Esophagus (tissue), 2 donors: ENCODE measurements around the gene SURF2. TPM values are rescaled to one million over a fixed set of nuclear protein-coding genes. Genes with fewer than 3 reads are reported as not detected.

ENCODE experiments used
- polyA plus RNA-seq, 2 donors: library from polyadenylated mRNA; stranded (reverse); fragments of 200-250 nt; gene quantifications; one replicate each; pipeline ENCODE4 v1.2.3, GENCODE V29; 2013
- donor health status: healthy with polysubstance abuse.
- donor health status: Bipolar disorder and iron deficiency.

SURF2 gene
- polyA plus RNA-seq, 2 donors, result 32.9 to 36.4 TPM

Other genes starting within 250 kb of the SURF2 start
- 10 to 100 TPM; 47.8 to 67.9 TPM for gene RALGDS, start 235.3 kb upstream of the SURF2 start, polyA plus RNA-seq
- 1 to 10 TPM; 2.1 to 3.7 TPM for gene GBGT1, start 192.6 kb upstream of the SURF2 start, polyA plus RNA-seq
- not detected for gene OBP2B, start 147.3 kb upstream of the SURF2 start, polyA plus RNA-seq
- gene ABO, start 81.3 kb upstream of the SURF2 start, polyA plus RNA-seq, result 10 to 100 TPM in 1 of 2 donors, 1 to 10 TPM in 1; 7.7 to 15.6 TPM
- 10 to 100 TPM; 17.0 to 21.7 TPM for gene SURF6, start 20.4 kb upstream of the SURF2 start, polyA plus RNA-seq
- 10 to 100 TPM in 1 of 2 donors, 1 to 10 TPM in 1; 7.3 to 12.0 TPM for gene MED22, start 8.4 kb upstream of the SURF2 start, polyA plus RNA-seq
- gene RPL7A, start 8.3 kb upstream of the SURF2 start, polyA plus RNA-seq, result 1,000 to 10,000 TPM; 2,052 to 3,524 TPM
- 10 to 100 TPM; 34.2 to 41.2 TPM for gene SURF1, start 63 bp upstream of the SURF2 start, polyA plus RNA-seq
- 10 to 100 TPM; 39.7 to 64.7 TPM for gene SURF4, start 19.5 kb downstream of the SURF2 start, polyA plus RNA-seq
- 1 to 10 TPM in 1 of 2 donors, under 1 TPM in 1; 0.49 to 1.3 TPM for gene STKLD1, start 19.8 kb downstream of the SURF2 start, polyA plus RNA-seq
- 10 to 100 TPM; 10.6 to 15.2 TPM for gene REXO4, start 61.5 kb downstream of the SURF2 start, polyA plus RNA-seq
- 1 to 10 TPM; 1.2 to 4.3 TPM for gene ADAMTS13, start 65.8 kb downstream of the SURF2 start, polyA plus RNA-seq
- 1 to 10 TPM; 7.0 to 7.9 TPM for gene CACFD1, start 103.4 kb downstream of the SURF2 start, polyA plus RNA-seq
- under 1 TPM; 0.69 TPM for gene SLC2A6, start 122.5 kb downstream of the SURF2 start, polyA plus RNA-seq
- gene MYMK, start 168.4 kb downstream of the SURF2 start, polyA plus RNA-seq, result not detected
- 1 to 10 TPM in 1 of 2 donors, under 1 TPM in 1; 0.60 to 1.0 TPM for gene ADAMTSL2, start 178.2 kb downstream of the SURF2 start, polyA plus RNA-seq